GM21423 (cell line): ENCODE results near the gene NCKAP5L.
"Not testable (repeated sequence)": the region's sequence is repeated elsewhere in the genome, so short reads cannot be mapped to it uniquely, and the experiment has no call there.

Experiments used
- ATAC-seq: cut with Tn5 transposase; IDR thresholded peaks from one replicate; pipeline ENCODE4 v1.9.1; 2021; ENCODE audit warnings: mild to moderate bottlenecking, moderate library complexity; ENCODE audit not compliant: unreplicated experiment

Gene NCKAP5L

GRCh38 chr12:49828133-49829091 lies at the start of gene NCKAP5L:
Gene NCKAP5L, minus strand, starts transcription at chr12:49828413. Its CDS starts 24,369 bp downstream, at chr12:49804044.
- ATAC-seq: peak; percentile 78

- ATAC-seq: no peak
Observed at GRCh38 chr12:49877066-49877465, 48.9 kb upstream of the NCKAP5L start.

GRCh38 chr12:49876070-49876469 lies 47.9 kb upstream of the NCKAP5L start:
- ATAC-seq: no peak

- no peak for ATAC-seq
Observed at GRCh38 chr12:49875115-49875720, 47.0 kb upstream of the NCKAP5L start.

- ATAC-seq: no peak
Observed at GRCh38 chr12:49874142-49874897, 46.1 kb upstream of the NCKAP5L start.

GRCh38 chr12:49873361-49873934 lies 45.2 kb upstream of the NCKAP5L start:
- no peak for ATAC-seq

GRCh38 chr12:49872781-49873181 lies 44.6 kb upstream of the NCKAP5L start:
- ATAC-seq: no peak

- ATAC-seq: no peak
Observed at GRCh38 chr12:49872381-49872780, 44.2 kb upstream of the NCKAP5L start.

- ATAC-seq: not testable (repeated sequence)
Observed at GRCh38 chr12:49871811-49872251, 43.6 kb upstream of the NCKAP5L start.

GRCh38 chr12:49871263-49871561 lies 43.0 kb upstream of the NCKAP5L start:
- no peak for ATAC-seq

- no peak for ATAC-seq
Observed at GRCh38 chr12:49870501-49871262, 42.5 kb upstream of the NCKAP5L start.

- ATAC-seq: no peak
Observed at GRCh38 chr12:49869816-49870500, 41.7 kb upstream of the NCKAP5L start.

GRCh38 chr12:49868952-49869815 lies 41.0 kb upstream of the NCKAP5L start:
- no peak for ATAC-seq

GRCh38 chr12:49868449-49868848 lies 40.2 kb upstream of the NCKAP5L start:
- ATAC-seq: no peak

- ATAC-seq: no peak
Observed at GRCh38 chr12:49867570-49868341, 39.5 kb upstream of the NCKAP5L start.

GRCh38 chr12:49866859-49867569 lies 38.8 kb upstream of the NCKAP5L start:
- no peak for ATAC-seq

- ATAC-seq: no peak
Observed at GRCh38 chr12:49865782-49866135, 37.5 kb upstream of the NCKAP5L start.
